GM23338 (cell line): ENCODE measurements around the gene SLIT1. TPM values are rescaled to one million over a fixed set of nuclear protein-coding genes. Genes with fewer than 3 reads are reported as not detected.

Experiments
- ATAC-seq: fragments of 200-7000 bp; cut with Tn5 transposase; 3 replicates; pipeline ENCODE4 v1.9.1; 2020
- DNase-seq: peaks from one replicate; pipeline ENCODE4 v3.0.0-alpha.2; 2015; ENCODE audit warnings: low spot score
- H2AFZ ChIP-seq: fragments of 200-600 bp; sonication (generic); 2 replicates; pipeline ENCODE4 v1.8.0; 2016; ENCODE audit warnings: antibody characterized with exemption, mild to moderate bottlenecking, moderate library complexity
- H3F3A ChIP-seq: fragments of 200-600 bp; sonication (generic); replicated peaks from 2 replicates; pipeline ENCODE4 v1.8.0; 2017; ENCODE audit warnings: antibody characterized with exemption, mixed run types, low read depth
- H3K27ac ChIP-seq: fragments of 200-600 bp; sonication (generic); 2 replicates; pipeline ENCODE4 v1.6.1; 2016; ENCODE audit warnings: low read depth
- H3K27me3 ChIP-seq: fragments of 200-600 bp; sonication (generic); 2 replicates; pipeline ENCODE4 v1.8.0; 2016; ENCODE audit warnings: mild to moderate bottlenecking, mixed run types, moderate library complexity; ENCODE audit not compliant: insufficient read depth
- H3K36me3 ChIP-seq: fragments of 200-600 bp; sonication (generic); 2 replicates; pipeline ENCODE4 v1.8.0; 2016; ENCODE audit warnings: mild to moderate bottlenecking; ENCODE audit not compliant: insufficient read depth
- H3K4me1 ChIP-seq: fragments of 200-600 bp; sonication (generic); 2 replicates; pipeline ENCODE4 v1.8.0; 2016; ENCODE audit warnings: mild to moderate bottlenecking, moderate library complexity; ENCODE audit not compliant: insufficient read depth
- H3K4me2 ChIP-seq: fragments of 200-600 bp; sonication (generic); 2 replicates; pipeline ENCODE4 v1.7.1; 2017; ENCODE audit warnings: mixed run types
- H3K4me3 ChIP-seq: fragments of 200-600 bp; sonication (generic); 2 replicates; pipeline ENCODE4 v1.6.1; 2016; ENCODE audit warnings: mixed run types
- H3K79me2 ChIP-seq: fragments of 200-600 bp; sonication (generic); replicated peaks from 2 replicates; pipeline ENCODE4 v1.8.0; 2017; ENCODE audit warnings: mild to moderate bottlenecking; ENCODE audit not compliant: insufficient read depth
- H3K9me2 ChIP-seq: fragments of 200-600 bp; sonication (generic); 2 replicates; pipeline ENCODE4 v1.8.0; 2017; ENCODE audit not compliant: insufficient read depth
- H4K20me1 ChIP-seq: fragments of 200-600 bp; sonication (generic); replicated peaks from 2 replicates; pipeline ENCODE4 v1.8.0; 2017; ENCODE audit warnings: mild to moderate bottlenecking; ENCODE audit not compliant: insufficient read depth
- H3K27ac Mint-ChIP-seq: 2 replicates; pipeline ENCODE4 v1.8.0; 2020; ENCODE audit warnings: inconsistent platforms, mild to moderate bottlenecking, moderate library complexity, mixed read lengths
- H3K27me3 Mint-ChIP-seq: 3 replicates; pipeline ENCODE4 v1.8.0; 2022; ENCODE audit warnings: low read depth, mild to moderate bottlenecking, moderate library complexity, mixed read lengths, inconsistent platforms; ENCODE audit not compliant: insufficient read depth, poor library complexity
- H3K36me3 Mint-ChIP-seq: 3 replicates; pipeline ENCODE4 v1.8.0; 2021; ENCODE audit warnings: low read depth, mild to moderate bottlenecking, inconsistent platforms, moderate library complexity, mixed read lengths
- H3K4me1 Mint-ChIP-seq: 3 replicates; pipeline ENCODE4 v1.8.0; 2020; ENCODE audit warnings: mild to moderate bottlenecking, inconsistent platforms, mixed read lengths
- H3K4me3 Mint-ChIP-seq: 3 replicates; pipeline ENCODE4 v1.8.0; 2021; ENCODE audit warnings: moderate library complexity, mild to moderate bottlenecking, inconsistent platforms, mixed read lengths
- H3K9me3 Mint-ChIP-seq: 3 replicates; pipeline ENCODE4 v1.8.0; 2020; ENCODE audit warnings: moderate library complexity, mild to moderate bottlenecking, inconsistent platforms, mixed read lengths
- CREB1 ChIP-seq: fragments of 250-450 bp; sonication (Bioruptor Pico); IDR thresholded peaks from 2 replicates; pipeline ENCODE4 v1.5.0; 2020; ENCODE audit warnings: low read depth, mild to moderate bottlenecking, moderate library complexity
- CTCF ChIP-seq, 2 experiments: fragments of 200-600 bp in 1 of 2; sonication (generic) in 1 of 2; conservative IDR thresholded peaks; 2 replicates each; pipeline versions ENCODE4 v1.5.1 to v1.6.1; 2016 to 2017; ENCODE audit warnings: antibody characterized with exemption in 2 of 2, low read depth in 2 of 2, mild to moderate bottlenecking in 2 of 2, moderate library complexity in 1 of 2
- EZH2 ChIP-seq: fragments of 200-600 bp; sonication (generic); IDR thresholded peaks from one replicate; pipeline ENCODE4 v1.8.0; 2017; ENCODE audit warnings: antibody characterized with exemption, mild to moderate bottlenecking, low read depth; ENCODE audit not compliant: unreplicated experiment
- EZH2phosphoT487 ChIP-seq: fragments of 200-600 bp; sonication (generic); IDR thresholded peaks from one replicate; pipeline ENCODE4 v1.8.1; 2018; ENCODE audit warnings: antibody characterized with exemption; ENCODE audit not compliant: unreplicated experiment
- JUNB ChIP-seq: IDR thresholded peaks from one replicate; pipeline ENCODE4 v1.6.1; 2016; ENCODE audit warnings: antibody characterized with exemption; ENCODE audit not compliant: unreplicated experiment
- NANOG ChIP-seq: IDR thresholded peaks from 2 replicates; pipeline ENCODE4 v1.6.1; 2016; ENCODE audit warnings: antibody characterized with exemption, borderline replicate concordance
- POLR2AphosphoS5 ChIP-seq: IDR thresholded peaks from 2 replicates; pipeline ENCODE4 v1.6.1; 2016; ENCODE audit warnings: antibody characterized with exemption, low read depth
- REST ChIP-seq: IDR thresholded peaks from one replicate; pipeline ENCODE4 v1.6.1; 2018; ENCODE audit warnings: antibody characterized with exemption; ENCODE audit not compliant: unreplicated experiment
- STAT1 ChIP-seq: IDR thresholded peaks from one replicate; pipeline ENCODE4 v1.6.1; 2016; ENCODE audit warnings: antibody characterized with exemption; ENCODE audit not compliant: unreplicated experiment
- ZNF114 ChIP-seq: fragments of 250-450 bp; sonication (Bioruptor Pico); IDR thresholded peaks from 2 replicates; pipeline ENCODE4 v1.5.0; 2020; ENCODE audit warnings: mild to moderate bottlenecking, moderate library complexity
- ZNF331 ChIP-seq: fragments of 250-450 bp; sonication (Bioruptor Pico); IDR thresholded peaks from 2 replicates; pipeline ENCODE4 v1.5.0; 2020; ENCODE audit warnings: low read depth, mild to moderate bottlenecking, moderate library complexity
- polyA plus RNA-seq: library from polyadenylated mRNA; unstranded; fragments of >200 nt; fragmentation: Nextera tagmentation; extraction: Ambion mirVana; gene quantifications from 2 replicates; pipeline ENCODE4 v1.2.1, GENCODE V29; 2016
- total RNA-seq: library from RNA; depleted of rRNA; stranded (reverse); fragments of >200 nt; shearing (Covaris generic); gene quantifications from 2 replicates; pipeline ENCODE4 v1.2.3, GENCODE V29; 2014
- TF ChIP-seq, protein P1 (sequence below): fragments of 250-450 bp; sonication (Bioruptor Pico); IDR thresholded peaks from 2 replicates; pipeline ENCODE4 v1.5.0; 2020; ENCODE audit warnings: mild to moderate bottlenecking, moderate library complexity

Gene SLIT1
- total and polyA plus RNA-seq, 2 experiments from 2014 or later, result 0.76 to 1.7 TPM

- H3K27ac ChIP-seq, result no peak overlapping the region
- H3K4me1 ChIP-seq, result peaks cover 9% of the 10 kb centered on the region; the same call in 1 of the 2 replicates
- Mint-ChIP-seq H3K4me1 (peaks cover 12% of the 10 kb centered on the region), H3K27ac (no peak overlapping the region), H3K36me3 (no peaks in the 10 kb centered on the region; the same call in 2 of the 3 replicates), H3K4me3 (no peak overlapping the region), H3K9me3 (no peaks in the 10 kb centered on the region), H3K27me3 (peaks cover 2% of the 10 kb centered on the region)
- no peaks in the 10 kb centered on the region for H3K27me3 ChIP-seq
- no peaks in the 10 kb centered on the region for H3F3A ChIP-seq
- no peaks in the 10 kb centered on the region for H4K20me1 ChIP-seq
- H3K79me2 ChIP-seq, result no peaks in the 10 kb centered on the region
- no peak overlapping the region for H2AFZ ChIP-seq
- H3K4me2 ChIP-seq, result no peak overlapping the region
- DNase-seq (no peak), ATAC-seq (no peak)
- H3K36me3 ChIP-seq, result no peaks in the 10 kb centered on the region
- H3K9me2 ChIP-seq, result no peaks in the 10 kb centered on the region
- TF ChIP-seq EZH2 (no peak), ZNF331 (CRISPR knock-in tag) (no peak), REST (no peak), CREB1 (CRISPR knock-in tag) (no peak), EZH2phosphoT487 (no peak), NANOG (no peak), JUNB (no peak), ZNF114 (CRISPR knock-in tag) (no peak), POLR2AphosphoS5 (no peak), CTCF (conservative IDR thresholded peaks at IDR 0.05; ENCODE audit: low read depth in 2 of 2) (no peak), STAT1 (no peak)
- TF ChIP-seq, protein P1, sequence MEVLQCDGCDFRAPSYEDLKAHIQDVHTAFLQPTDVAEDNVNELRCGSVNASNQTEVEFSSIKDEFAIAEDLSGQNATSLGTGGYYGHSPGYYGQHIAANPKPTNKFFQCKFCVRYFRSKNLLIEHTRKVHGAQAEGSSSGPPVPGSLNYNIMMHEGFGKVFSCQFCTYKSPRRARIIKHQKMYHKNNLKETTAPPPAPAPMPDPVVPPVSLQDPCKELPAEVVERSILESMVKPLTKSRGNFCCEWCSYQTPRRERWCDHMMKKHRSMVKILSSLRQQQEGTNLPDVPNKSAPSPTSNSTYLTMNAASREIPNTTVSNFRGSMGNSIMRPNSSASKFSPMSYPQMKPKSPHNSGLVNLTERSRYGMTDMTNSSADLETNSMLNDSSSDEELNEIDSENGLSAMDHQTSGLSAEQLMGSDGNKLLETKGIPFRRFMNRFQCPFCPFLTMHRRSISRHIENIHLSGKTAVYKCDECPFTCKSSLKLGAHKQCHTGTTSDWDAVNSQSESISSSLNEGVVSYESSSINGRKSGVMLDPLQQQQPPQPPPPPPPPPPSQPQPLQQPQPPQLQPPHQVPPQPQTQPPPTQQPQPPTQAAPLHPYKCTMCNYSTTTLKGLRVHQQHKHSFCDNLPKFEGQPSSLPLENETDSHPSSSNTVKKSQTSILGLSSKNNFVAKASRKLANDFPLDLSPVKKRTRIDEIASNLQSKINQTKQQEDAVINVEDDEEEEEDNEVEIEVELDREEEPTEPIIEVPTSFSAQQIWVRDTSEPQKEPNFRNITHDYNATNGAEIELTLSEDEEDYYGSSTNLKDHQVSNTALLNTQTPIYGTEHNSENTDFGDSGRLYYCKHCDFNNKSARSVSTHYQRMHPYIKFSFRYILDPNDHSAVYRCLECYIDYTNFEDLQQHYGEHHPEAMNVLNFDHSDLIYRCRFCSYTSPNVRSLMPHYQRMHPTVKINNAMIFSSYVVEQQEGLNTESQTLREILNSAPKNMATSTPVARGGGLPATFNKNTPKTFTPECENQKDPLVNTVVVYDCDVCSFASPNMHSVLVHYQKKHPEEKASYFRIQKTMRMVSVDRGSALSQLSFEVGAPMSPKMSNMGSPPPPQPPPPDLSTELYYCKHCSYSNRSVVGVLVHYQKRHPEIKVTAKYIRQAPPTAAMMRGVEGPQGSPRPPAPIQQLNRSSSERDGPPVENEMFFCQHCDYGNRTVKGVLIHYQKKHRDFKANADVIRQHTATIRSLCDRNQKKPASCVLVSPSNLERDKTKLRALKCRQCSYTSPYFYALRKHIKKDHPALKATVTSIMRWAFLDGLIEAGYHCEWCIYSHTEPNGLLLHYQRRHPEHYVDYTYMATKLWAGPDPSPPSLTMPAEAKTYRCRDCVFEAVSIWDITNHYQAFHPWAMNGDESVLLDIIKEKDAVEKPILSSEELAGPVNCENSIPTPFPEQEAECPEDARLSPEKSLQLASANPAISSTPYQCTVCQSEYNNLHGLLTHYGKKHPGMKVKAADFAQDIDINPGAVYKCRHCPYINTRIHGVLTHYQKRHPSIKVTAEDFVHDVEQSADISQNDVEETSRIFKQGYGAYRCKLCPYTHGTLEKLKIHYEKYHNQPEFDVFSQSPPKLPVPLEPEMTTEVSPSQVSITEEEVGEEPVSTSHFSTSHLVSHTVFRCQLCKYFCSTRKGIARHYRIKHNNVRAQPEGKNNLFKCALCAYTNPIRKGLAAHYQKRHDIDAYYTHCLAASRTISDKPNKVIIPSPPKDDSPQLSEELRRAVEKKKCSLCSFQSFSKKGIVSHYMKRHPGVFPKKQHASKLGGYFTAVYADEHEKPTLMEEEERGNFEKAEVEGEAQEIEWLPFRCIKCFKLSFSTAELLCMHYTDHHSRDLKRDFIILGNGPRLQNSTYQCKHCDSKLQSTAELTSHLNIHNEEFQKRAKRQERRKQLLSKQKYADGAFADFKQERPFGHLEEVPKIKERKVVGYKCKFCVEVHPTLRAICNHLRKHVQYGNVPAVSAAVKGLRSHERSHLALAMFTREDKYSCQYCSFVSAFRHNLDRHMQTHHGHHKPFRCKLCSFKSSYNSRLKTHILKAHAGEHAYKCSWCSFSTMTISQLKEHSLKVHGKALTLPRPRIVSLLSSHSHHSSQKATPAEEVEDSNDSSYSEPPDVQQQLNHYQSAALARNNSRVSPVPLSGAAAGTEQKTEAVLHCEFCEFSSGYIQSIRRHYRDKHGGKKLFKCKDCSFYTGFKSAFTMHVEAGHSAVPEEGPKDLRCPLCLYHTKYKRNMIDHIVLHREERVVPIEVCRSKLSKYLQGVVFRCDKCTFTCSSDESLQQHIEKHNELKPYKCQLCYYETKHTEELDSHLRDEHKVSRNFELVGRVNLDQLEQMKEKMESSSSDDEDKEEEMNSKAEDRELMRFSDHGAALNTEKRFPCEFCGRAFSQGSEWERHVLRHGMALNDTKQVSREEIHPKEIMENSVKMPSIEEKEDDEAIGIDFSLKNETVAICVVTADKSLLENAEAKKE (CRISPR knock-in tag), result no peak
- H3K4me3 ChIP-seq, result no peak overlapping the region
Measured at GRCh38 chr10:97159646-97160305, 26.0 kb downstream of the SLIT1 start.
